ENCODE measurements around the gene MATN4. TPM values are rescaled to one million over a fixed set of nuclear protein-coding genes. Genes with fewer than 3 reads are reported as not detected.

The MATN4 gene
- total and polyA plus RNA-seq, 2 of the 13 experiments (the other 11 are each of a cell fraction or from before 2014, with no cell fraction given) = not detected

- TF ChIP-seq ETV5 (CRISPR knock-in tag; IDR thresholded peaks at IDR 0.05; ENCODE audit: borderline replicate concordance) = no peak
- TF ChIP-seq, protein P1, sequence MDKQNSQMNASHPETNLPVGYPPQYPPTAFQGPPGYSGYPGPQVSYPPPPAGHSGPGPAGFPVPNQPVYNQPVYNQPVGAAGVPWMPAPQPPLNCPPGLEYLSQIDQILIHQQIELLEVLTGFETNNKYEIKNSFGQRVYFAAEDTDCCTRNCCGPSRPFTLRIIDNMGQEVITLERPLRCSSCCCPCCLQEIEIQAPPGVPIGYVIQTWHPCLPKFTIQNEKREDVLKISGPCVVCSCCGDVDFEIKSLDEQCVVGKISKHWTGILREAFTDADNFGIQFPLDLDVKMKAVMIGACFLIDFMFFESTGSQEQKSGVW (CRISPR knock-in tag; IDR thresholded peaks at IDR 0.05; ENCODE audit: borderline replicate concordance) = no peak
- no peak for TF ChIP-seq PCBP2 (optimal IDR thresholded peaks at IDR 0.05; ENCODE audit: low read depth, low read length, poor library complexity, severe bottlenecking)
- TF ChIP-seq MAF1 (CRISPR knock-in tag; IDR thresholded peaks at IDR 0.05; ENCODE audit: borderline replicate concordance) = no peak
- no peak for TF ChIP-seq THAP8 (CRISPR knock-in tag; IDR thresholded peaks at IDR 0.05; ENCODE audit: borderline replicate concordance)
- TF ChIP-seq, protein P2, sequence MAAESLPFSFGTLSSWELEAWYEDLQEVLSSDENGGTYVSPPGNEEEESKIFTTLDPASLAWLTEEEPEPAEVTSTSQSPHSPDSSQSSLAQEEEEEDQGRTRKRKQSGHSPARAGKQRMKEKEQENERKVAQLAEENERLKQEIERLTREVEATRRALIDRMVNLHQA (CRISPR knock-in tag; IDR thresholded peaks at IDR 0.05) = no peak
- no peak for TF ChIP-seq AGO1 (IDR thresholded peaks at IDR 0.05; ENCODE audit: low read depth, low read length, poor library complexity, severe bottlenecking)
- TF ChIP-seq JUND (CRISPR knock-in tag; IDR thresholded peaks at IDR 0.05) = peak; percentile 56; the same call in 1 of the 2 replicates
- peak; percentile 54; the same call in 1 of the 2 replicates for TF ChIP-seq AHR (CRISPR knock-in tag; IDR thresholded peaks at IDR 0.05)
- 0 out of 2 replicates have a peak, but pooled peaks have one; percentile 16 for TF ChIP-seq ELF1 (CRISPR knock-in tag; IDR thresholded peaks at IDR 0.05)
- TF ChIP-seq ZNF761 (CRISPR knock-in tag; conservative IDR thresholded peaks at IDR 0.05) = no peak; the same call in 1 of the 2 replicates
- TF ChIP-seq, protein P3, sequence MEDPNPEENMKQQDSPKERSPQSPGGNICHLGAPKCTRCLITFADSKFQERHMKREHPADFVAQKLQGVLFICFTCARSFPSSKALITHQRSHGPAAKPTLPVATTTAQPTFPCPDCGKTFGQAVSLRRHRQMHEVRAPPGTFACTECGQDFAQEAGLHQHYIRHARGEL (CRISPR knock-in tag; IDR thresholded peaks at IDR 0.05) = no peak
- no peak for TF ChIP-seq RAD21 (CRISPR knock-in tag; IDR thresholded peaks at IDR 0.05)
- no peak for TF ChIP-seq REST (IDR thresholded peaks at IDR 0.05; ENCODE audit: borderline replicate concordance in 1 of 2, low read depth in 1 of 2, low read length in 2 of 2)
- TF ChIP-seq TFDP1 (CRISPR knock-in tag; IDR thresholded peaks at IDR 0.05; ENCODE audit: borderline replicate concordance) = no peak
- no peak for TF ChIP-seq PHB2 (IDR thresholded peaks at IDR 0.05; ENCODE audit: partially characterized antibody)
- no peak for TF ChIP-seq HNF4A (CRISPR knock-in tag; IDR thresholded peaks at IDR 0.05)
Observed at GRCh38 chr20:45337367-45338120, 29.4 kb upstream of the MATN4 start (continued).
